HG02981 (cell line): Measurements from ENCODE around the gene MCEMP1.

Experiments
- ATAC-seq: cut with Tn5 transposase; IDR thresholded peaks from one replicate; pipeline ENCODE4 v1.9.1; 2021; ENCODE audit warnings: mild to moderate bottlenecking, moderate library complexity; ENCODE audit not compliant: unreplicated experiment

MCEMP1 gene

GRCh38 chr19:7670150-7670783 lies 6.6 kb upstream of the MCEMP1 start:
- no peak for ATAC-seq

- ATAC-seq, result no peak
Measured at GRCh38 chr19:7670790-7671189, 6.1 kb upstream of the MCEMP1 start.

GRCh38 chr19:7672522-7672921 lies 4.4 kb upstream of the MCEMP1 start:
- no peak for ATAC-seq

DNA sequence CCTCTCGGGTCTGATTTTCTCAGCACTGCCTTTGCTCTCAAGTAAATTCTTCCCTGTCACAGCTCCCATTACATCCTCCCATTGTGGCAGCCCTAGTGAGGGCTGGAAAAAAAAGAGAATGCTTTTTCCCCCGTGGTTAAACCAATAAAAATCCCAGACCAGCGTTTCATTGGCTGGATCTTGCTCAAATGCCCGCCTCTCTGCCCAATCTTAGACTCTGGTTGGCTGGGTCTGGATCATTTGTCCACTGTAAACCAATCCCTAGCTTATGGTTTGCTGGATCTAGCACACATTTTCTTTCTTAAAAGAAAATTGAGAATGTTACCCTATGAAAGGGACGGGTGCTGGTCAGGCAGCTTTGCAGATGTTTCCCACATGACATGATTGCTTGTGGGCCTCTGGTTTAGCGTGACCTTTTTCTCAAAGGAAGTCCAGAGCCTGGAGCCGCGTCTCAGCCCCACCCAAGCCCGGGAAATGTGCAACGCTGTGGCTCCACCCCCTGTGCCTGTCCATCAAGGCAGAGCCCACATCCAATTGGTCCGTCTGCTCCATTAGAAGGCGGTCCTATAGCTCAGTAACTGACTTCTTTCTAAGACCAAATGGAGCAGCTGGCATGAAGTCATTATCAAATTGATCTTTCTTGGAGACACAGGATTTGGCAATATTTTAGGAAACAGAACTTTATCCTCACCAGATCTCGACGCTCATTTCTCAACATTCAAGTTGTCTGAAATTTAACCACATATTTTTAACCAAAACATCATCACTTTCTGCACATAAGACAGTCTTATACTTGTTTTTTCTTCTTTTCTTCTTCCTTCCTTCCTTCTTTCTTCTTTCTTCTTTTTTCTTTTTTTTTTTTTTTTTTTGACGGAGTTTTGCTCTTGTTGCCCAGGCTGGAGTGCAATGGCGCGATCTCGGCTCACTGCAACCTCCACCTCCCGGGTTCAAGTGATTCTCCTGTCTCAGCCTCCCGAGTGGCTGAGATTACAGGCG lies 2.6 kb upstream of the MCEMP1 start:
- no peak for ATAC-seq

DNA sequence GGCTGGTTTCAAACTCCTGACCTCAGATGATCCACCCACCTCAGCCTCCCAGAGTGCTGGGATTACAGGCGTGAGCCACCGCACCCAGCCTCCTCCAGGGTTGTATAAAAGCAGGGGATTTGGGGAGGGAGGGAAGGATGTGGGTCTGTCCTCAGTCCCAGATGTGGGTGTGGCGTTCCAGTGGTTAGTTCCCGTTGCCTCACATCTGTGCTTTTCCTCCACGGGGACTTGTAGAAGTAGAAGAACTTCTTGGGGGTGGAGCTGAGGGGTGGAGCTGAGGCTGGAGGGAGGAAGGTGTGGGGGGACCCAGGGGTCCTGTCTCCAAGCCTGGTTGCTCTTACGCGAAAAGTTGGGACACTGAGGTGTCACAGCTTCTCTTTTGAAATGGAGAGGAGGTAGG lies 514 bp upstream of the MCEMP1 start:
- no peak for ATAC-seq

DNA sequence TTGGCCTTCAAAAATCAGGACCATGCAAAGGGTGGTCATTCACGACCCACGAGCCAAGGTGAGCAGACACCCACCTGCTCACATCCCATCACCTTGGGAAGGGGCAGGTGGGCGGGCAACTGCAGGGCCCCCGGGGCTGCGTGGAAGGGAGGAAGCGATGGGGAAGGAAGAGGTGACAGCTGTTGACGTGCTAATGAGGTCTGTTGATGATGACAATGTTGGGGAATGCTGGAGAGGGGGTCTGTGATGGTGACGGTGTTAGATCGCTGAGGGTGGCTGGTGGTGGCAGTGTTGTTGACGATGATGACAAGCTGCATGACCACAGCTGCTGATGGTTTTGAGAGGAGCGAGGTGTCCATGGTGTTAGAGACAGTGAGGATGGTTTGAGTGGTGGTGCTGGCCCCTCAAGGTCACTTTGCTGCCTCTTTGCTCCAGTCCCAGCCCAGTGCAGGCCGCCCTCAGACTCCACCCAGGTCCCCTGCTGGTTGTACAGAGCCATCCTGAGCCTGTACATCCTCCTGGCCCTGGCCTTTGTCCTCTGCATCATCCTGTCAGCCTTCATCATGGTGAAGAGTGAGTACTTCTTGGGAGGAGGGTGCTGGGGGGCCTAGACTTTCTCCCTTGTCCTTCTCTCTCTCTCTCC lies 900 bp downstream of the MCEMP1 start:
- ATAC-seq, result no peak

GRCh38 chr19:7678971-7679751 lies 2.3 kb downstream of the MCEMP1 start:
- ATAC-seq, result no peak

GRCh38 chr19:7679771-7680605 lies 3.1 kb downstream of the MCEMP1 start:
- no peak for ATAC-seq

GRCh38 chr19:7680606-7681339 lies 3.9 kb downstream of the MCEMP1 start, which contains the start of gene TRAPPC5:
TSS of gene TRAPPC5 (plus strand) at chr19:7680833. CDS start at chr19:7682254, 1,421 bp downstream.
- ATAC-seq, result no peak

- no peak for ATAC-seq
Measured at GRCh38 chr19:7681340-7682174, 4.7 kb downstream of the MCEMP1 start.

- ATAC-seq, result no peak
Measured at GRCh38 chr19:7682175-7682855, 5.4 kb downstream of the MCEMP1 start.

- no peak for ATAC-seq
Measured at GRCh38 chr19:7685546-7686445, 8.9 kb downstream of the MCEMP1 start.

DNA sequence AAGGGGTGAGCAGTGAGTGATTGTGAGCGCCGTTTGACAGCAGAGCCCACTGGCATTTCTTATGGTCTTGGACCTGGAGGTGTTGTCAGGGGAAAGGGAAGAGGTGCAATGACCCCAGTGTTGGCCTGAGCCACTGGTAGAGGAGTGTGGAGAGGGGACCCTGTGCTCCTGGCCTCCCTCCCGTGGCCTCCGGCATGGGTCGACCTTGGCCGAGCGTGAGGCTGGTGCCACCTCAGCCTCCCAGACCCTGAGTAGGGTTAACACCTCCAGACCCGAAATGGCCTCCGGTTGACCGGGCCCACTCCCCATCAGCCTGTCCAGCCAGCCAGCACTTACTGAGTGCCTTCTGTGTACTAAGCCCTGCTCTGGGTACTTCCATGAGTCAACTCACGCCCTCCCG lies 10.3 kb downstream of the MCEMP1 start:
- ATAC-seq, result no peak

DNA sequence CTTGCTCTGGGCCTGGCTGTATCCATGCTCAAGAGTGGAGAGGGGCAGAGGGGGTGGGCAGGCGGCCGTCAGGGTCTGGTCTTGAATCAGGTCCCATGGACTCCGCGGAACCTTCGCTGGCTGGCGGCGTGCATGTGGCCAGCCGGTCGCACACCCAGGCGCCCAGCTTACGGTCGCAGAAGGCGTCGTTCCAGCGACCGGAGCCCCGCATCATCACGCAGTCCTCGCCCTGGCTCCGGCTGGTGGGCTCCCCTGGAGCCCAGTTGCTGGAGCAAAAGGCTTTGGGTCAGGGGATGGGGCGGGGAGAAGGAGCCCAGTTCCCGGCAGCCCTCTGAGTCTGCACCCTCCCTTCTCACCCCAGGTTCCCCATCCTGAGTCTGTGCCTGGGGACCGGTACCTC lies 12.3 kb downstream of the MCEMP1 start:
- no peak for ATAC-seq

GRCh38 chr19:7690779-7691258 lies 13.9 kb downstream of the MCEMP1 start:
- no peak for ATAC-seq

DNA sequence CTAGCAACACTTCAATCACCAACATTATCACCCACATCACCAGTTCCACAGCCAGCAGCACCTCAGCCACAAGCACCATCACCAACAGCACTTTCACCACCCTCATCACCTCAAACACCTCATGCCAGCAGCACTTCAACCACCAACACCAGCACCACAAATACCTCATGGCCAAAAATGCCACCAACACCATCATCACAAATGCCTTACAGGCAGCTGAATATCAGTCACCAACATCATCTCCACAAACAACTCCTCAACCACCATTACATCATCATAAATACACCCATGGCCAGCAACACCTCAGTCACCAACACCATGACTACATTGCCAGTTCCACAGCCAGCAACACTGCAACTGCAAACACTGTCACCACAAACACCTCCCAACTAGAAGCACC lies 14.6 kb downstream of the MCEMP1 start:
- no peak for ATAC-seq
